Measurements from ENCODE around the gene SLC16A6.
"Not testable (repeated sequence)": the region's sequence is repeated elsewhere in the genome, so short reads cannot be mapped to it uniquely, and the experiment has no call there.

Gene SLC16A6

GRCh38 chr17:68290268-68290954, 516 bp downstream of the SLC16A6 start:
- peak; percentile 59 for DNase-seq (ENCODE audit: low spot score)

GRCh38 chr17:68289936-68290267, 1.0 kb downstream of the SLC16A6 start:
- DNase-seq (ENCODE audit: low spot score): no peak

- no peak for DNase-seq (ENCODE audit: low spot score)
Measured at GRCh38 chr17:68289473-68289872, 1.5 kb downstream of the SLC16A6 start.

GRCh38 chr17:68288804-68289203, 2.1 kb downstream of the SLC16A6 start:
- DNase-seq (ENCODE audit: low spot score): peak; percentile 23

GRCh38 chr17:68288375-68288774, 2.6 kb downstream of the SLC16A6 start:
- no peak for DNase-seq (ENCODE audit: low spot score)

- not testable (repeated sequence) for DNase-seq (ENCODE audit: low spot score)
Measured at GRCh38 chr17:68281965-68282364, 9.0 kb downstream of the SLC16A6 start.

- no peak for DNase-seq (ENCODE audit: low spot score)
Measured at GRCh38 chr17:68277807-68278206, 13.1 kb downstream of the SLC16A6 start.

- DNase-seq (ENCODE audit: low spot score): not testable (repeated sequence)
Measured at GRCh38 chr17:68276339-68276738, 14.6 kb downstream of the SLC16A6 start.

- DNase-seq (ENCODE audit: low spot score): no peak
Measured at GRCh38 chr17:68273722-68274121, 17.2 kb downstream of the SLC16A6 start.

- DNase-seq (ENCODE audit: low spot score): not testable (repeated sequence)
Measured at GRCh38 chr17:68265833-68266232, 25.1 kb downstream of the SLC16A6 start.

- DNase-seq (ENCODE audit: low spot score): peak; percentile 82
Measured at GRCh38 chr17:68263101-68263681, 27.7 kb downstream of the SLC16A6 start.

GRCh38 chr17:68262467-68262866, 28.5 kb downstream of the SLC16A6 start:
- not testable (repeated sequence) for DNase-seq (ENCODE audit: low spot score)

- no peak for DNase-seq (ENCODE audit: low spot score)
Measured at GRCh38 chr17:68260051-68260762, 30.7 kb downstream of the SLC16A6 start.

- not testable (repeated sequence) for DNase-seq (ENCODE audit: low spot score)
Measured at GRCh38 chr17:68259648-68259951, 31.3 kb downstream of the SLC16A6 start.

GRCh38 chr17:68258890-68259647, 31.9 kb downstream of the SLC16A6 start:
- DNase-seq (ENCODE audit: low spot score): peak; percentile 87

GRCh38 chr17:68257934-68258333, 33.0 kb downstream of the SLC16A6 start:
- DNase-seq (ENCODE audit: low spot score): no peak

GRCh38 chr17:68256701-68257100, 34.2 kb downstream of the SLC16A6 start:
- not testable (repeated sequence) for DNase-seq (ENCODE audit: low spot score)

GRCh38 chr17:68255731-68256538, 35.0 kb downstream of the SLC16A6 start:
- DNase-seq (ENCODE audit: low spot score): peak; percentile 49

GRCh38 chr17:68255151-68255550, 35.8 kb downstream of the SLC16A6 start:
- DNase-seq (ENCODE audit: low spot score): no peak

GRCh38 chr17:68253426-68253825, 37.5 kb downstream of the SLC16A6 start:
- peak; percentile 40 for DNase-seq (ENCODE audit: low spot score)

GRCh38 chr17:68249354-68249765, 41.6 kb downstream of the SLC16A6 start:
- peak; percentile 43 for DNase-seq (ENCODE audit: low spot score)

GRCh38 chr17:68248891-68249290, 42.0 kb downstream of the SLC16A6 start:
- peak; percentile 70 for DNase-seq (ENCODE audit: low spot score)

All from CD4-positive, alpha-beta T cell treated with Interleukin-2 at 100 ng/mL for 4 hours (primary cell).